Kasumi-1 (cell line): ENCODE data around the gene KIRREL3.

Experiments used
- DNase-seq, 2 experiments: peaks; one replicate each; lab custom pipeline; 2025; lab: John Stamatoyannopoulos, UW

KIRREL3 gene

DNA sequence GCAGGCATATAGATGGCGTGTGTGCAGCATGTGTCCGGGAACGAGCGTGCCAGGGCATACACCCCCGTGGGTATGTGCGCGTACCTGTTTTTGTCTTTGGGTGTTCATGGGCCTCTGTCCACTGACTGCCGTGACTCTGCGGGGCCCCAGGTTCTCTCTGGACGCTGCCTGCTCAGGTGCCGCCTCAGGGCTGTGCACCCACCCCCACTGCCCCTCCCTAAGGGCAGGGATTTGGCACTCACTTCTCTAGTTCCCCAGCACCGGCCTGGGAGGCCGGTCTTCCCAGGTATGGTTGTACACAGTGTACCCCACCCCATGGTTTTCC lies 533.6 kb downstream of the KIRREL3 start:
- no peak for DNase-seq

DNA sequence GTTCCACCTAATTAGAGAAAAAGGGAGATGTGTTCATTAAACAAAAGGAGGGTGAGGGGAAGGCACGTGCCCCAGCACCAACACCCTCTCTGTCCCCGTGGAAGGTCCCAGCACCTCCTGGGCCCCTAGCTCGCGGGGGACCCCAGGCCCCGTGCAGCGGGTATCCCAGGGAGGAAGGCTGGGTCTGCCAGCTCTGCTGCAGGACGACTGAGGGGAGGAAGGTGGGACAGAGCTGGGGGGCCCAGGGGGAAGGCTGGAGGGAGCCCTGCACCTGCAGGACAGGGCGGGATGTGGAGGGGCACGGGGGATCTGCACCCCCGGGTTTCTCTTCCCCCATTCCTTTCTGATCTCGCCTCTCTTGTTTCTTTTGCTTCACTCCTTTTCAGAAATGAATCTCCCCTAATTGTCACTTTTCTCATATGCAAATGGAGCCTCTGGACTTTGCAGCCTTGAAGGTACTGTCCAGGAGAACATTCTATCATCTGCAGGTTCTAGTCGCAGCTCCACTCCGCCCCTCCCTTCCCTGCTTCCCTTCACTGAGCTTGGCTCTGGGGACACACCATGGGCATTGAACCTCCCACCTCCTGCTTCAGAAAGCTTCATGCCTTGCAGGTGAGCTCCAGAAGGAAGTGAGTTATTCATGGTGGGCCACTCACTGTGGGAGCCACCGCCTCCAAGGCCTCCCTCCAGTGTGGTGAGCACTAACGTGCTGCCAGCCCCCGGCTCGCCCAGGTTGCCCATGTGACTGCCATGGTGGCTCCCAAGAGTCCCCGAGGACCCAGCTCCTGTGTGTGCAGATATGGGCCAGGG lies 534.1 kb downstream of the KIRREL3 start:
- DNase-seq, result no peak

DNA sequence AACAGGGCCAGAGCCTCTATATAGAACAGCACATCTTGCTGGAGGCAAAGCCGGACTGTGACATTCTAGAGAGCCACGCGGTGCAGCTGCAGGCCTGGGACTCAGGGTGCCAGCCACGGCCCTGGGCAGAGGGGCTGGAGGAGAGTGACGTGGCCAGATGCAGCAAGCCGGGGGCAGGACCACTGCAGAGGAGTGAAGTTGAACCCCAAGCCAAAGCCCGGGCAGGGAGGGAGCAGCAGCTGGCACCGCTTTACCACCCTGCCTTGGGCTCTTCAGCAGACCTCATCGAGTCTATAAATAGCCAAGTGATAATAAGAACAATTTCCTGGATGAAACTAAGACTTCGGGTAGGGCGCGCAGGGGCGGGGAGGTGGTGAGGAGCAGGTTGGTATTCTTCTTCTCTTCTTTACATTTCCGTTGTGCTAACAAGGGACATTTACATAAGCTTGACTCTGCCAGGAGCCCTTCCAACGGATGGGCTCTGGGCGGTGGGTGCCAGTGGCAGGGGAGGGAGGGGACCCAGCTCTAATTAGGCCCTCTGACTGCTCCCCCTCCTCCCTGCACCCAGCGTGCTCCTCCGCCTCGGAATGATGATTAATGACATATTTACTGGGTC lies 534.9 kb downstream of the KIRREL3 start:
- peak; percentile 70 to 72 for DNase-seq

DNA sequence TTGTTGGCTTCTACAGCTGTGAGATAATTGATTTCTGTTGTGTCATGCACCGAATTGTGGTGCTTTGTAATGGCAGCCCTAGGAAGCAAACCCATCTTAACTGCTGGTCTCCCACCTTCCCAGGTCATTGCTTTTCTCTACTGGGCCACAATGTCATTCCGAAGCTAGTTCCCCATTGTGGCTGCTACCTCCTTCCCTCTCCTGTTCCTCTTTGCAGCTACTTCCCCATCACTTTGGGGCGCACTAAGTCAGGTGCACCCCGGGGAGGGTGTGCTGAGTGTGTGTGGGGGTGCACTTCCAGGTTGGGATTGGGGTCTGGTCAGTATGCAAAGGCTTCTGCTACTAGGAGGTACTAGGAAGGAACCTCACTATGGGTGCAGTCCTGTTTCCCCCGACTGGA lies 535.8 kb downstream of the KIRREL3 start:
- DNase-seq, result peak; percentile 66 to 72

DNA sequence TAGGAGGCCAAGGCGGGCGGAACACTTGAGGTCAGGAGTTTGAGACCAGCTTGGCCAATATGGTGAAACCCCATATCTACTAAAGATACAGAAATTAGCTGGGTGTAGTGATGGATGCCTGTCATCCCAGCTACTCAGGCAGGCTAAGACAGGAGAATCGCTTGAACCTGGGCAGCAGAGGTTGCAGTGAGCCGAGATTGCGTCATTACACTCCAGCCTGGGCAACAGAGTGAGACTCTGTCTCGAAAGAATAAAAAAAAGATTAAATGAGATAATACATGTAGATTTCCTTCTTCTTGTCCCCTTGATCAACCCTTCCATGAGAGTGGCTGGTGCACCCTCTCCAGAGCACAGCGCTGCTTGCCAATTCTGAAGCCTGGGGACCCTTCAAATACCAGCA lies 538.1 kb downstream of the KIRREL3 start:
- no peak for DNase-seq

DNA sequence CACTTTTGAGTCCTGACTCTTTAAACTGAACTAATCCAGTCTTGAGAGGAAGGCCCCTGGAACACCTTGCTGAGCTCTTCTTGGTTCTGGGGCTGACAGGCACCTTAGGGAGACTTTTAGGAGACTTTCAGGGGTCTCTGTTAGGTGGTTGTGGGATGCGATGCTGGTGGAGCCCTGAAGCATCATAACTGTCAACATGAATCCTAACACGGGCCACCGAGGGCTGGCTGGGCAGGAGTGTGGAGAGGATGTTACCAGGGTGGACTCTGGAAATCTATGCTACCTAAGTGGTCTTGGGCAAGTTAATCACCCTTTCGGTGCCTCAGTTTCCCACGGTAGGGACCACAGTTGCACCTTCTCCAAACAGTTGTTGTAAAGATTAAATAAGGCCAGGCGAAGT lies 538.6 kb downstream of the KIRREL3 start:
- DNase-seq, result no peak

DNA sequence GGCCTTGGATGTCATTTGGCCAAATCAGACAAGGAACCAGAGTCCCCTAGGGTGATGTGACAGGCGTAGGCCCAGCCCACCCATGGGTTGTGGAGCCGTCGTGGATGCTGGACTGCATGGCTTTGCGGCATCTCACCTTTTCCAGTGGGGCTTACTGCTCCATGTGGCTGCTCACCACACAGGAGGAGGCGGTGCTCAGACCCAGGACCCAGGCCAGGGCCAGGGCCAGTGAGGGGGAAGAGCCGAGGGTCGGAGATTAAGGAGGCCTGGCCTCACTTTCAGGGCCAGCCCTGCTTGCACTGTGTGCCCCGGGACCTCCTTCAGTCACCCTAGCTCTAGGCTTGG lies 539.5 kb downstream of the KIRREL3 start:
- no peak for DNase-seq

DNA sequence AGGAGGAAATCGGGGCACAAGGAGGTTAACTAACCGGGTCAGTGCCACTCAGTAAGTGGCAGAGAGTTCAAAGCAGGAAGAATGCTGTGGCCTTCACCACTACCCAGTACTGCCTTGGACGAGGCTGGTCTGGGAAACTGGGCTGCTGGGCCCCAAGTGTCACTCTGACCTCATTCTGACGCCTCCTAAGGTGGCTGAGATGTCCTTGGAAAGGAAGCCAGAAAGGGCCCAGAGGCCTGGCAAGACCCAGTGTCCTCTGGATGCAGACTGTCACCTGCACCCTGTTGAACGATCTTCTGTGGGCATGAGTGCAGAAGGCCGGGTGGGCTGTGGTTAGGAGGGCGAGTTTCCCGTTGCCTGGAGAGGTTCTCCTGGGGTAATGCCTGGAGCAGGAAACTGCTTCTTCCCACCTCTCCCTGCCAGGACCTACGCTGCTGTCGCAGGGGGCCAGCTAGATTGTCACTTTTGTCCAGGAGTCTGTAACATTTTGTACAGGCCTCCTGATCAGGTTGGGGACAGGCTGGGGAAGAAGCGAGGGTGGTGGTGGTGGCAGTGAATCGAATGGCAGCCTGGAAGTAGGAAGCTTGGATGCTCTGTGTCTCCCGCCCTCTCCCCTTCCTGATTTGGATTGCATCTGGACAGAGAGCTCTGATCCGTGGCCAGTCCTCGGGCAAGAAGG lies 540.0 kb downstream of the KIRREL3 start:
- DNase-seq, result no peak

DNA sequence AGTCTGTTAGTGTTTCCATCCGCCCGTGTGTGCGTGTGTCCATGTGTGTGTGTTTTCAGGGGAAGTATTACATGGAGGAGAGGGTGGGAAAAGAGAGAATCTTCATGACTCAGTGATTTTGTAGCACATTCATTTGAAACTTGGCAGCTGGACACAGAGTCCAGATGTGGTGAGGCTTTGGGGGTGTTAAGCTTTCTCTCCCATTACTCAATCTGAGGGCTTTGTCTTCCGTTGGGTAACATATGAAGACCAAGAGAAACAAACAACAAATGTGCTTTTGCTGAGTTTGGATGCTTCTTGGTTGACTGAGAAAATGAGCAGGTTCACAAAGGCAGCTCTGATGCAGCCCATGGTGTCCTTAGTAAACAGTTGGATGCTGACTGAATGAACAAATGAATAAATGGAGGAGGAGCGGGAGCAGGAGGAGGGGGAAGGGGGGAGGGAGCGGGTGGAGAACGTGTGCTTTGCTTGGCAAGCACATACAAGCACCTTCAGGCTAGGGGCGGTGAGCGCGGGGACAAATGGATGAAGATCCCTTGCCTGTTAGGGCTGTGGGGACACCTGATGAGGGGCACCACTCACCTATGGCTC lies 540.8 kb downstream of the KIRREL3 start:
- no peak for DNase-seq

DNA sequence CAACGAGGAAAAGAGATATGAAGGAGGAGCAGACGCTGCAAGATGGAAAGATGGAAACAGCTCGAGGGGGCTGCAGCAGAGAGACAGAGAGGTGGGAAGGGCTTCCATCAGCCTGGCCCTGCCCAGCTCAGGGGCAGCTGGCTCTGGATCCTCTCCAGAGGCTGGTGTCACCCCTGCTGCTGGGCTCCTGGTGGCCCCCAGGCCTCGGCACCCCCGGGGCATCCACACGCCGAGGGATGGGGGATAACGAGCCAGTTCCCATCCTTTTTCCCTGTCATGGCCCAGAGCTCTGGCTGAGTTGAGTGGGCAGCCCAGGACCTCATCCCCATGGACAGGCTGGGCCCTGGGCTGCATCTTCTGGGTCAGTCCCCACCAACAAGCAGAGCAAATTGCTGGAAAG lies 542.8 kb downstream of the KIRREL3 start:
- no peak for DNase-seq

DNA sequence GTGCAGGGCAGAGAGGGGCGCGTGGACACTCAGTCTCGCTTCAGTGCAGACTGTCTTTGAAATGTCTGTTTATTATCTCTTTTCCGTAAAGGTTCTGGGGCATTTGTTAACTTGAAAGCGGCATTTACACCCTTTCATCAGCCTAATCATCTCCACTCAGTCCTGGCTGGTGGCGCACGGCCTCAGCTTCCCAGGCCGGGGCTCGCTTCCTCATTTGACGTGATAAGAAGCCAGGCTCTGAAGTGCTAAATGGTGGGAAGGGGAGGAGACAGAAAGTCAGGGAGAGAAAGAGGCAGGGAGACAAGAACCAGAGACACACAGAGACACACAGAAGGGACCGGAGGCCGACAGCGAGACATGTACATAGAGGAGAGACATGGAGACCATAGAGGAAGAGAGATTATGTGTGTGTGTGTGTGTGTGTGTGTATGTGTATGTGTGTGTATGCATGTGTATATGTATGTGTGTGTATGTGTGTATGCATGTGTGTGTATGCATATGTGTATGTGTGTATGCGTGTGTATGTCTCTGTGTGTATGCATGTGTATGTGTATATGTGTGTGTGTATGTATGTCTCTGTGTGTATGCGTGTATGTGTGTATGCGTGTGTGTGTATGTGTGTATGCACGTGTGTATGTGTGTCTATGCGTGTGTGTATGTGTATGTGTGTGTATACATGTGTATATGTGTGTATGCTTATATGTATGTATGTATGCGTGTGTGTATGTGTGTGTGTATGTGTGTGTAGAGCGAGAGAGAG lies 543.6 kb downstream of the KIRREL3 start:
- DNase-seq, result peak in 1 of 2 experiments; percentile 12

DNA sequence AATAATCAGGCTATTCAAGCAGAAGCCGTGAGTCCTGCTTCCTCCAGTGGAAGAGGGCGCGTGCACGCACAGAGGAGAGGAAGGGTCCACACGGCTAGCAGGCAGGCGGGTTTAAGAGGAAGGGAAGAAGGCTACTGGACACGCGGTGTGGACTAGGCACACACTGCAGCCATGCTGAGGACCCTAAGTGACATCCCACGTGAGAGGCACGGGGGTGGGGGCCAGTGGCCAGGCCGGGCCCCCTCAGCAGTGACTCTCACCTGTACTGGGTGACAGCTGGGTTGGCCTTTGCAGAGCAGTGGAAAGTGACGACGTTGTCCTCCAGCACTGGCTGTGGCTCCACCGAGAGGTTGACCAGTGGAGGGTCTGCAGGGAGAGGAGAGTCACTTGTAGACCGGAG lies 544.5 kb downstream of the KIRREL3 start:
- DNase-seq, result no peak

DNA sequence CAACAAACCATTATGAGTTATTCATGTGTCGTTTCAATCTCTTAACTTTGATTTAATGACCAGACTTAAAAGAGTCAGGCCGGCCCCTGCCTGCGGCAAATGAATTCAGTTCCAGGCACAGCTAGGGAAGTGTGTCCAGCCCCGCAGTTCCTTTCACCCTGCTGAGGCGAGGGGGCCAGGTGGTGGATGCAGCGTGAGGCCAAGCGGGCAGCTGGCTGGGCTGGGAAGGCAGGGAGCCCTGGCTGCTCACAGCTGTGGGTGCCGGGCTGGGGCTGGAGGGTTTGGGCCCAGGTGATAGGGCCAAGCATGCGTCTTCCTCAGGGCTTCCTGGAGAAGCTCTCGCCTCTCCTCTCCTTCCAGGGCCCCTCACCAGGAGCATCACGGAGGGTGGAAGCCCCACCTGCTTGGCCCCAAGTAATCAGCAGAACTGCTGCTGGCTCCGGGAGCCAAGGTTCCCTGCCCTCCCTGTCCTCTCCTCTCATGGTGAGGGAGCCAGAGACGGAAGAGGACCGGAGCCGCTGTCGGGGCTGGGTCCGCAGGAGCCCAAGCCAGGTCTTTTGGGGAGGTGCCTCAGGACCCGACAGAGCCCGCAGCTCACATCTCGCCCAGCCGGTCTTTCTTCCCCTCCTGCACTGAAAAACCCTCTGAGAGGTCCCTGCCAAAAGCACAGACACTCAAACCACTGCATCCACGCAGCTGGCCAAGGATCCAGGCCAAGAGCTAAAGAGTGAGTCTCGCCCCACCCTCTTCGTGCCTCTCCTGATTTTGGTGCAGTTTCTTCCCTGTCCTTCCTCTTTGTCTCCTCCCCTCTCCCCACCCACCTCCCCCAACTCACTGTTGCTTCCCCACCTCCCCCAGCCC lies 548.1 kb downstream of the KIRREL3 start:
- no peak for DNase-seq

DNA sequence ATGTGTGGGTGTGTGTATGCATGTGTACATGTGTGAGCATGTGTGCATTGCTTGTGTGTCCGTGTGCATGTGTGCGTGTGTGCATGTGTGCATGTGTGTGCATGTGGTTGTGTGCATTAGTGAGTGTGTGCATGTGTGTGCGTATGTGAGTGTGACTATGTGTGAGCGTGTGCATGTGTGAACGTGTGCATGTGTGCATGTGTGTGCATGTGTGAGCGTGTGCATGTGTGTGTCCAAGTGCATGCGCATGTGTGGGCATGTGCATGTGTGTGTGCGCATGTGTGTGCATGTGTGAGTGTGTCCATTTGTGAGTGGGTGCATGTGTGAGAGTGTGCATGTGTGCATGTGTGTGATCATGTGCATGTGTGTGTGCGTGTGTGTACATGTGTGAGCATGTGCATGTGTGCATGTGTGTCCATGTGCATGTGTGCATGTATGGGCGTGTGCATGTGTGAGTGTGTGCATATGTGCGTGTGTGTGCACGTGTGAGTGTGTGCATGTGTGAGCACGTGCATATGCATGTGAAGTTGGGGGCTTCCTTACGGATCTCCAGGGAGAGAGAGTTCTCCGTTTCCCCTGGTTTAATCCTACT lies 549.3 kb downstream of the KIRREL3 start:
- no peak for DNase-seq

DNA sequence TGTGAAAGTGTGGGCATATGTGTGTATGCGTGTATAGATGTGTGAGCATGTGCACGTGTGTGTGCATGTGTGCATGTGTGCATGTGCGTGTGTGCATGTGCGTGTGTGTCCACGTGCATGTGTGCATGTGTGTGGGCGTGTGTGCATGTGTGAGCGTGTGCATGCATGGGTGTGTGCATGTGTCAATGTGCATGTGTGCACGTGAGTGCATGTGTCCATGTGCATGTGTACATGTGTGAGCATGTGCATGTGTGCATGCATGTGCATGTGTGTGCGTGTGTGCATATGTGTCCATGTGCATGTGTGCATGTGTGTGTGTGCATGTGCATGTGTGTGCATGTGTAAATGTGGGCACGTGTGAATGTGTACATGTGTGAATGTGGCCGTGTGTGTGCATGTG lies 549.8 kb downstream of the KIRREL3 start:
- no peak for DNase-seq

DNA sequence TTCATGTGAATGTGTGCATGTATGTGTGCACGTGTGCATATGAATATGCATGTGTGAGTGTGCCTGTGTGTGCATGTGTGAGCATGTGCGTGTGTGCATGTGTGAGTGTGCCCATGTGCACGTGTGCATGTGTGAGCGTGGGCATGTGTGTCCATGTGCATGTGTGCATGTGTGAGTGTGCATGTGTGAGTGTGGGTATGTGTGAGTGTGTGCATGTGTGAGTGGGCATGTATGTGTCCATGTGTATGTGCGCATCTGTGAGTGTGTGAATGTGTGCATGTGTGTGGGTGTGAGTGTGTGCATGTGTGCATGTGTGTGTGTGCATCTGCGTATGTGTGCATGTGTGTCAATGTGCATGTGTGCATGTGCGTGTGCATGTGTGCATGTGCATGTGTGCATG lies 550.4 kb downstream of the KIRREL3 start:
- no peak for DNase-seq

DNA sequence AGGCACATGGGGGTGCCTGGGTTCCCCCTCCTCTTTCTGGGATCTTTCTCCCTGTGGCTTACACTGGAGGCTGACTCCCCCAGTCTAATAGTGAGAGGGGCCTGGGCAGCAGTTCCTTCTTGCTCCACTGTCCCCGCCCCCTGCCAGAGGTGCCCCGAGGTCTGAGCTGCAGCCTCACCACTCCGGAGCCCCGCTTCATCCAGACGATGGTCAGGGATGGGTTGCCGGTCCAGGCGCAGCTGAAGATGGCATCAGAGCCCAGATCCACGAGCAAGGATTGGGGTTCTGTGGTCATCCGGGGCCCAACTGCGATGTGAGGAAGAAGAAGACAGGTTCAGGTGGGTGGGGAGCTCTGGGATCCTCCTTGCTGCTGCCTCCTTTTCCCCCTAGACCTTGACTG lies 554.0 kb downstream of the KIRREL3 start:
- no peak for DNase-seq

DNA sequence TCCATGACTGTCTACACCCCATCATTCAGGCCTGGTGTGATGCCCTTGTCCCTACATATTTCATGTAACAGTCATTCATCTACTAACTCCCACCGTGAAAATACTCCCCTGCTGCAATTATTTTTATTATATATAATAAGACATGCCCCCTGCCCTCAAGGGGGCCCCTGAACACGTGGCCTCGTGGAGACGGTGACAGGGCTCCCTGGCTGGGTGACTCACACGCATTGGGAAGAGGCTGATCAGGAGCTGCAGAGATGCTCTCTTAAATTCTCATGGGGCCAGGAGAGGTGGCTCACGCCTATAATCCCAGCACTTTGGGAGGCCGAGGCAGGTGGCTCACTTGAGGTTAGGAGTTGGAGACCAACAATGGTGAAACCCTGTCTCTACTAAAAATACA lies 556.5 kb downstream of the KIRREL3 start:
- DNase-seq, result no peak

DNA sequence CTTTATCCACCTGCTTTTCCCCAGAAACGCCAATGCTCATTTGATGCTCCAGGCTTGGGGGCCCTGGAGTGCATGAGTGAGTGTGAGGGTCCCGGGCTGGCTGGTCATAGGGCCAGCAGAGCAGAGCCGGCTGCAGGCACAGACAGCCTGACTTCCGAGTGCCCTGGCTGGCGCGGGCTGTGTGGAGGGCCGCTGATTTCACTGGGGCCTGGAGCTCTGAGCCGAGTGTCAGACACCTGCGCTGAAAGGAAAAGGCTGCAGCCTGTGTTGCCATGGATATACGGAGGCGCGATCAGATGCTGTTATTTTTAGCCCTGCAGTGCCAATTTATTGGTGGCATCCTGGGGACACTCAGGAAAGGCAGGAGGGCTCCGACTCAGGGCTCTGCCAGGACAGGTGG lies 557.5 kb downstream of the KIRREL3 start:
- DNase-seq, result no peak

DNA sequence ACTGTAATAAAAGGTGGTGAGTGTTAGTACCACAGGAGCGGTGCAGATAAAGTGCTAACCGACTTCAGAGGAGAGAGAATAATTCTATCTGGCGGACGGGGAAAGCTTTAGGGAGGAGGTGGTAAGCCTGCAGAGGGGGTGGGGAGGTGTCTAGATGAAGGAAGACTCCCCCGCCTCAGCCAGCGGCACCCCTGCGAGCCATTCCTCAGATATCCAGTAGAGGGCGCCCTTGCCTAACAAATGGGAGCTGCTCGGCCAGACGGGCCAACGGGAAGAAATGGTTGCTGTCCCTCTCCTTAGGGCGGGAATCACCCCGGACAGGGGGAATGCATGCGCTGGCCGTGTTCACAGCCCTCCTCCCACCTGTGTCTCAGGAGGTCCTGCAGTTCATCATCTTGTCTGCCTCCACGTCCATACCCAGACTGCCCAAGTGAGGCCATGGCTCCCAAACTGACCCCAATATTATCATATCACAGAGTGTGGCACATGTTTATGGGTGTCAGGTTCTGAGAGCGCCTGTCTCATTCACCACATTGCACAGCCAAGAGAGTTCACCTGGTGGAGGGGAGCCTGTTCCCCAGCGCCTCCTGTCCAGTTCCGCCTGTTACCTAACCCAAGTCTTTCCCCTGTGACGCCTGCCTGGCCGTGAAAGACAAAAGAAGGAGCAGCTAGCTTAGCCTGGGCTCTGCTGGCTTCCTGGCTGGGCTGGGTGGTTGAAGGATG lies 559.6 kb downstream of the KIRREL3 start:
- DNase-seq, result peak; percentile 75 to 89
